Measurements from ENCODE around the gene EPHB2. TPM values are rescaled to one million over a fixed set of nuclear protein-coding genes. Genes with fewer than 3 reads are reported as not detected.

EPHB2 gene
- total RNA-seq, 1 experiment from 2014 or later = 18.5 TPM

DNA sequence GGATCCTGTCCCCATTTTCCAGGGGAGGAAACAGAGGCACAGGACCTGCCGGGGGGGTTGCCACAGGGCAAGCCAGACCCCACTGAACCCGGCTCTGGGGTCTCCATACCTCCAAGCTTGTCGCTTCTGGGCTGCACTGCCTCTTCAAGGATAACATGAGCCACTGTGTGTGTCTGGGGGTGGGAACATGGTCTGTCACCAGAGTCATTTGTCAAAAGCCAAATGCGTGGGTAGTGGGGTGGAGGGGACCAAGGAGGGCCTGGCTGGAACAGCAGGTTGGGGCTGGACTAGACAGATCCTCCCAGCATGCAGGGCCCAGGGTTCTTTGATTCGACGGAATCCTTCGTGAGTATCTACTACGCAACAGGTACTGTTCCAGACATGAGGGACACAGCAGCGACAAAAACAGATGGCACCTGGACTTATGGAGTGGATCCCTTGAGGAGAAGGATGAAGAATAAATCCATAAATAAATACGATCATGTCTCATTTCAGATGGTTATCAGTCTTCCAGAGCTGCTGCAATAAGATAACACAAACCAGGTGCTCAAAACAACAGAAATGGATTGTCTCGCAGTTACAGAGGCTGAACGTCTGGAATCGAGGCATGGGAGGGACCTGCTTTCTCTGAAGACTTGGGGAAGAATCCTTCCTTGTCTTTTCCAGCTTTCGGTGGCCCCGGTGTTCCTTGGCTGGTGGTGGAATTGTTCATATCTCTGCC, 28.9 kb upstream of the EPHB2 start:
- Mint-ChIP-seq H3K27ac (no peak overlapping the region), H3K36me3 (no peaks in the 10 kb centered on the region), H3K4me3 (no peak overlapping the region), H3K4me1 (peaks cover 4% of the 10 kb centered on the region), H3K9me3 (no peaks in the 10 kb centered on the region), H3K27me3 (ENCODE audit: low read depth) (no peaks in the 10 kb centered on the region)
- ATAC-seq = no peak
- CTCF ChIA-PET = interaction anchor here (0.6 kb wide), 1 partner anchor 180 kb away, joined by 3 read pairs; no protein-coding TSS in a partner anchor
- TF ChIP-seq, protein P1, sequence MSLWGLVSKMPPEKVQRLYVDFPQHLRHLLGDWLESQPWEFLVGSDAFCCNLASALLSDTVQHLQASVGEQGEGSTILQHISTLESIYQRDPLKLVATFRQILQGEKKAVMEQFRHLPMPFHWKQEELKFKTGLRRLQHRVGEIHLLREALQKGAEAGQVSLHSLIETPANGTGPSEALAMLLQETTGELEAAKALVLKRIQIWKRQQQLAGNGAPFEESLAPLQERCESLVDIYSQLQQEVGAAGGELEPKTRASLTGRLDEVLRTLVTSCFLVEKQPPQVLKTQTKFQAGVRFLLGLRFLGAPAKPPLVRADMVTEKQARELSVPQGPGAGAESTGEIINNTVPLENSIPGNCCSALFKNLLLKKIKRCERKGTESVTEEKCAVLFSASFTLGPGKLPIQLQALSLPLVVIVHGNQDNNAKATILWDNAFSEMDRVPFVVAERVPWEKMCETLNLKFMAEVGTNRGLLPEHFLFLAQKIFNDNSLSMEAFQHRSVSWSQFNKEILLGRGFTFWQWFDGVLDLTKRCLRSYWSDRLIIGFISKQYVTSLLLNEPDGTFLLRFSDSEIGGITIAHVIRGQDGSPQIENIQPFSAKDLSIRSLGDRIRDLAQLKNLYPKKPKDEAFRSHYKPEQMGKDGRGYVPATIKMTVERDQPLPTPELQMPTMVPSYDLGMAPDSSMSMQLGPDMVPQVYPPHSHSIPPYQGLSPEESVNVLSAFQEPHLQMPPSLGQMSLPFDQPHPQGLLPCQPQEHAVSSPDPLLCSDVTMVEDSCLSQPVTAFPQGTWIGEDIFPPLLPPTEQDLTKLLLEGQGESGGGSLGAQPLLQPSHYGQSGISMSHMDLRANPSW (CRISPR knock-in tag; conservative IDR thresholded peaks at IDR 0.05; ENCODE audit: low read depth) = no peak
- no peak for TF ChIP-seq SMAD4 (CRISPR knock-in tag; IDR thresholded peaks at IDR 0.05)
- TF ChIP-seq, protein P2, sequence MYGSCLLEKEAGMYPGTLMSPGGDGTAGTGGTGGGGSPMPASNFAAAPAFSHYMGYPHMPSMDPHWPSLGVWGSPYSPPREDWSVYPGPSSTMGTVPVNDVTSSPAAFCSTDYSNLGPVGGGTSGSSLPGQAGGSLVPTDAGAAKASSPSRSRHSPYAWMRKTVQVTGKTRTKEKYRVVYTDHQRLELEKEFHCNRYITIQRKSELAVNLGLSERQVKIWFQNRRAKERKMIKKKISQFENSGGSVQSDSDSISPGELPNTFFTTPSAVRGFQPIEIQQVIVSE (CRISPR knock-in tag; IDR thresholded peaks at IDR 0.05; ENCODE audit: borderline replicate concordance) = no peak
- TF ChIP-seq ATF1 (CRISPR knock-in tag; IDR thresholded peaks at IDR 0.05) = no peak
- POLR2A ChIA-PET = no interaction called here
- no peak for DNase-seq (ENCODE audit: low spot score)

DNA sequence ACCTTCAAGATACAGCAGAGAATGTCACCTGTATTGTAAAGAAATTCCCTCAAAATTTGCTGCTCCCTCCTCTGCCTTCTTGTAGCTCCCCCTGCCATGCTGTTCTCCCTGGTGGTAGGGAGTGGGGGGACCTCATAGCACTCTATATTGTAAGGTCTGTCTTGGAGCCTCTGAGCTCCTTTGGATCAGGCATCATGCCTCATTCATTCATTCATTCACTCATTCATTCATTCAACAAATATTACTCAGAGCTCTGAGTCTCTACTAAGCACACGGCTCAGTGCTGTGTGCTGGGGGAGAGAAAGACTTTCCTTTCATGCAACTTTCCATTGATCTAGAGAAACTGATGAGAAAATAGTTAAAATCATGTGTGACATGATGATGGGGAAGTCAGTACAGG, 27.1 kb upstream of the EPHB2 start:
- Mint-ChIP-seq H3K4me1 (peaks cover 4% of the 10 kb centered on the region), H3K27ac (no peak overlapping the region; the same call in 1 of the 2 replicates), H3K27me3 (ENCODE audit: low read depth) (no peaks in the 10 kb centered on the region), H3K36me3 (no peaks in the 10 kb centered on the region), H3K4me3 (no peak overlapping the region), H3K9me3 (no peaks in the 10 kb centered on the region)
- no peak for TF ChIP-seq FOXJ3 (CRISPR knock-in tag; IDR thresholded peaks at IDR 0.05; ENCODE audit: borderline replicate concordance)
- no peak for TF ChIP-seq FOXP1 (CRISPR knock-in tag; IDR thresholded peaks at IDR 0.05; ENCODE audit: borderline replicate concordance)
- TF ChIP-seq, protein P3, sequence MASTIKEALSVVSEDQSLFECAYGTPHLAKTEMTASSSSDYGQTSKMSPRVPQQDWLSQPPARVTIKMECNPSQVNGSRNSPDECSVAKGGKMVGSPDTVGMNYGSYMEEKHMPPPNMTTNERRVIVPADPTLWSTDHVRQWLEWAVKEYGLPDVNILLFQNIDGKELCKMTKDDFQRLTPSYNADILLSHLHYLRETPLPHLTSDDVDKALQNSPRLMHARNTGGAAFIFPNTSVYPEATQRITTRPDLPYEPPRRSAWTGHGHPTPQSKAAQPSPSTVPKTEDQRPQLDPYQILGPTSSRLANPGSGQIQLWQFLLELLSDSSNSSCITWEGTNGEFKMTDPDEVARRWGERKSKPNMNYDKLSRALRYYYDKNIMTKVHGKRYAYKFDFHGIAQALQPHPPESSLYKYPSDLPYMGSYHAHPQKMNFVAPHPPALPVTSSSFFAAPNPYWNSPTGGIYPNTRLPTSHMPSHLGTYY (CRISPR knock-in tag; IDR thresholded peaks at IDR 0.05) = no peak
- POLR2A ChIA-PET = no interaction called here
- DNase-seq (ENCODE audit: low spot score) (no peak), ATAC-seq (no peak)
- CTCF ChIA-PET = interaction anchor here (0.6 to 2.8 kb wide), 6 partner anchors 9 to 247 kb away, joined by 3 to 16 read pairs (median 5); no protein-coding TSS in a partner anchor

DNA sequence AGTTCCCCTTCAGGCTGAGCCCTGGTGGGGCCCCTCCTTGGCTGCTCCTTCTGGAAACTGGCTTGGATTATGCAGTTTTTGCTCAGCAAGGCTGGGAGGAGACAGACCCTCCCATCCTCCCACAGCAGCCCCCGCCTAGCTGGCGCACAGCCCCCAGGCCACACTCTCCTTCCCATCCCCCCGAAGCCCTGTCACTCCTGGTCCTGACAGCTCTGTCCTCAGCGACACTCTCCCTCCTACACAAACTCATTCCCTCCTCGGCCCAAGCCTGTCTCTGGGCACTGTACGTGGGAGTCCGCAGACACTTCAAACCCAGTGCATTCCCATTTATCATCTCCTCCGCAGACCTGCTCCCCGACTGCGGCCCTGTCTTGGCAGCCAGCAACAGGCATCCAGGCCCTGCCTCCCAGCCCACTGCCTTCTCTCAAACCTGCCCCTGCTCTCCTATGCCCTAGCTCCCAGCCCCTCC, 25.0 kb upstream of the EPHB2 start:
- Mint-ChIP-seq H3K36me3 (no peaks in the 10 kb centered on the region), H3K4me3 (no peak overlapping the region), H3K27me3 (ENCODE audit: low read depth) (no peaks in the 10 kb centered on the region), H3K27ac (no peak overlapping the region), H3K9me3 (no peaks in the 10 kb centered on the region), H3K4me1 (peaks cover 6% of the 10 kb centered on the region)
- TF ChIP-seq ZNF416 (CRISPR knock-in tag; IDR thresholded peaks at IDR 0.05) = no peak
- TF ChIP-seq GABPB1 (CRISPR knock-in tag; IDR thresholded peaks at IDR 0.05) = no peak
- no peak for TF ChIP-seq TEAD4 (CRISPR knock-in tag; IDR thresholded peaks at IDR 0.05)
- no peak for TF ChIP-seq OVOL2 (CRISPR knock-in tag; IDR thresholded peaks at IDR 0.05; ENCODE audit: borderline replicate concordance)
- TF ChIP-seq, protein P4, sequence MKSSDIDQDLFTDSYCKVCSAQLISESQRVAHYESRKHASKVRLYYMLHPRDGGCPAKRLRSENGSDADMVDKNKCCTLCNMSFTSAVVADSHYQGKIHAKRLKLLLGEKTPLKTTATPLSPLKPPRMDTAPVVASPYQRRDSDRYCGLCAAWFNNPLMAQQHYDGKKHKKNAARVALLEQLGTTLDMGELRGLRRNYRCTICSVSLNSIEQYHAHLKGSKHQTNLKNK (CRISPR knock-in tag; IDR thresholded peaks at IDR 0.05) = no peak
- no peak for TF ChIP-seq NR3C1 (CRISPR knock-in tag; conservative IDR thresholded peaks at IDR 0.05; ENCODE audit: low read depth)
- no peak for TF ChIP-seq ZBTB21 (CRISPR knock-in tag; IDR thresholded peaks at IDR 0.05; ENCODE audit: borderline replicate concordance)
- no peak for TF ChIP-seq ZNF219 (CRISPR knock-in tag; IDR thresholded peaks at IDR 0.05; ENCODE audit: borderline replicate concordance)
- TF ChIP-seq ZNF396 (CRISPR knock-in tag; IDR thresholded peaks at IDR 0.05; ENCODE audit: borderline replicate concordance) = no peak
- no peak for TF ChIP-seq IRF2 (CRISPR knock-in tag; IDR thresholded peaks at IDR 0.05; ENCODE audit: borderline replicate concordance, low read depth)
- TF ChIP-seq, protein P5, sequence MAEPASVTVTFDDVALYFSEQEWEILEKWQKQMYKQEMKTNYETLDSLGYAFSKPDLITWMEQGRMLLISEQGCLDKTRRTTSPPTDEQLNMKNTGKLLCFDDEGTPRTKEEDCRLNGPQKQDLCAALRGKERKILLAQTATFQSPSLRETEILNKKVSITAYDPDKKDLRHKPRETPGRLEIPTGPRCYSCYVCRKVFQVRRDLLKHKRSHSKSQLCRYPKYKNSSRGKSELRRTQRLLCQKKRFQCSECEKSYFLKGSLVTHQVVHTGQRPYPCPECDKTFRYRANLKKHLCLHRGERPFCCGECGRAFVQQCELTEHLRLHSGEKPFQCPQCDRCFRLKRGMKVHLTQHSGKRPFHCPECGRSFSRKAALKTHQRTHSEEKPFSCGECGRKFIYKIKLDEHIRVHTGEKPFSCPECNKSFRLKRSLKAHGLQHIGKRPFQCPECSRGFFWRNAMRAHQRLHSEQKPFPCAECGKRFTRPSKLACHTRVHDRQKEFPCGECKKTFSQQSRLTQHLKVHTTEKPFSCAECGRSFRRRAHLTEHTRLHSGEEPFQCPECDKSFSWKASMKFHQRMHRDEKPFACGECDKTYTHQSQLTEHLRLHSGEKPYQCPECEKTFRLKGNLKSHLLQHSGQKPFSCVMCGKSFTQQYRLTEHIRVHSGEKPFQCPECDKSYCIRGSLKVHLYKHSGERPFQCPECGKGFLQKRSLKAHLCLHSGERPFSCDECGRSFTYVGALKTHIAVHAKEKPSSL (CRISPR knock-in tag; conservative IDR thresholded peaks at IDR 0.05) = no peak
- no peak for TF ChIP-seq SMAD3 (CRISPR knock-in tag; IDR thresholded peaks at IDR 0.05; ENCODE audit: borderline replicate concordance)
- TF ChIP-seq CBFB (CRISPR knock-in tag; IDR thresholded peaks at IDR 0.05; ENCODE audit: low read depth) = no peak
- TF ChIP-seq, protein P2 (CRISPR knock-in tag; IDR thresholded peaks at IDR 0.05; ENCODE audit: borderline replicate concordance) = no peak
- no peak for DNase-seq (ENCODE audit: low spot score)
- ATAC-seq = 0 out of 2 replicates have a peak, but pooled peaks have one; percentile 28
- ChIA-PET CTCF (interaction anchor here (1.9 to 2.8 kb wide), 2 partner anchors 9 to 19 kb away, joined by 4 to 16 read pairs; no protein-coding TSS in a partner anchor), POLR2A (no interaction called here)
